Measurements from ENCODE around the gene FAM234A.
"Not testable (repeated sequence)": the region's sequence is repeated elsewhere in the genome, so short reads cannot be mapped to it uniquely, and the experiment has no call there.

Gene FAM234A

GRCh38 chr16:239948-240277 lies 5.3 kb downstream of the FAM234A start:
- DNase-seq, result no peak

GRCh38 chr16:240559-240958 lies 5.9 kb downstream of the FAM234A start:
- no peak for DNase-seq

GRCh38 chr16:242281-242680 lies 7.7 kb downstream of the FAM234A start:
- DNase-seq, result no peak

GRCh38 chr16:243348-243747 lies 8.7 kb downstream of the FAM234A start:
- no peak for DNase-seq

GRCh38 chr16:245105-245504 lies 10.5 kb downstream of the FAM234A start:
- DNase-seq, result no peak

- no peak for DNase-seq
Measured at GRCh38 chr16:247027-247426, 12.4 kb downstream of the FAM234A start.

GRCh38 chr16:249431-249830 lies 14.8 kb downstream of the FAM234A start:
- DNase-seq, result no peak

GRCh38 chr16:252366-253337 lies 18.0 kb downstream of the FAM234A start:
- DNase-seq, result no peak

- DNase-seq, result no peak
Measured at GRCh38 chr16:253833-254232, 19.2 kb downstream of the FAM234A start.

- no peak for DNase-seq
Measured at GRCh38 chr16:254461-254860, 19.8 kb downstream of the FAM234A start.

GRCh38 chr16:255183-255582 lies 20.6 kb downstream of the FAM234A start:
- DNase-seq, result no peak

GRCh38 chr16:258091-258490 lies 23.5 kb downstream of the FAM234A start:
- DNase-seq, result not testable (repeated sequence)

- DNase-seq, result no peak
Measured at GRCh38 chr16:259226-259625, 24.6 kb downstream of the FAM234A start.

- no peak for DNase-seq
Measured at GRCh38 chr16:259814-260253, 25.2 kb downstream of the FAM234A start.

GRCh38 chr16:260326-260725 lies 25.7 kb downstream of the FAM234A start:
- DNase-seq, result no peak

GRCh38 chr16:261031-261691 lies 26.5 kb downstream of the FAM234A start:
- DNase-seq, result no peak

GRCh38 chr16:262121-262745 lies 27.6 kb downstream of the FAM234A start:
- no peak for DNase-seq

- DNase-seq, result no peak
Measured at GRCh38 chr16:263182-263774, 28.7 kb downstream of the FAM234A start.

GRCh38 chr16:263944-264343 lies 29.3 kb downstream of the FAM234A start:
- no peak for DNase-seq

GRCh38 chr16:264440-264951 lies 29.9 kb downstream of the FAM234A start:
- DNase-seq, result no peak

GRCh38 chr16:265002-265529 lies 30.4 kb downstream of the FAM234A start:
- no peak for DNase-seq

GRCh38 chr16:265711-266110 lies 31.1 kb downstream of the FAM234A start:
- DNase-seq, result no peak

Data from NCI-H510A treated with DMSO at 0.1 percent for 48 hours (cell line).